Ishikawa (cell line): ENCODE data around the gene CX3CL1.

Experiments
- EP300 ChIP-seq: IDR thresholded peaks from 2 replicates; pipeline ENCODE4 v1.6.1; 2012; ENCODE audit warnings: borderline replicate concordance
- FOXM1 ChIP-seq: IDR thresholded peaks from 2 replicates; pipeline ENCODE4 v1.6.1; 2012; ENCODE audit warnings: low read depth, borderline replicate concordance
- RAD21 ChIP-seq: IDR thresholded peaks from 2 replicates; pipeline ENCODE4 v1.6.1; 2012; ENCODE audit warnings: low read depth

DNA sequence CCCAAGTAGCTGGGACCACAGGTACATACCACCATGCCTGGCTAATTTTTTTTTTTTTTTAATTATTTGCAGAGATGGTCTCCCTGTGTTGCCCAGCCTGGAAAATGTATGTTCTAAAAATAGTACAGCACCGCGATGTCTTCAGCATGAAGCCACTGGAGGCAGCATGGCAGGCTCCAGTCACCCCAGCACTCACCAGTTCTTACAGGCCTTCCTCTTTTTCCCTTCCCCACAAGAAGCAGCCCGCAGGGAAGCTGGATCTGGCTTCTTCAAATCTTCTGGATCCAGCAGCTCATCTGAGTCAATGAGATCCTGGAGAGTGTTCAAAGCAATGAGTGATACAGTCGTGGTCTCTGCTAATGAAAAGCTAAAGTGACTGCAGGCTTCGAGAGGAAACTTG, 58.7 kb downstream of the CX3CL1 start:
- TF ChIP-seq RAD21: no peak
- TF ChIP-seq FOXM1: no peak
- no peak for TF ChIP-seq EP300
